ENCODE results near the gene RABGAP1L. TPM values are rescaled to one million over a fixed set of nuclear protein-coding genes. Genes with fewer than 3 reads are reported as not detected.

The RABGAP1L gene
- total and polyA plus RNA-seq, 2 of the 8 experiments (the other 6 are each of a cell fraction or from before 2014, with no cell fraction given), result 33.3 to 156 TPM

GRCh38 chr1:174445351-174445750 lies 286.0 kb downstream of the RABGAP1L start:
- Histone ChIP-seq H3K79me2 (ENCODE audit: control insufficient read depth in 1 of 2, insufficient read depth in 2 of 2, low read length in 2 of 2) (no peaks in the 10 kb centered on the region), H3K18ac (ENCODE audit: extremely low read depth, low read length) (no peak overlapping the region), H3K79me1 (ENCODE audit: low read depth, low read length) (no peaks in the 10 kb centered on the region), H4K20me1 (replicated peaks in 1 of 2; ENCODE audit: control insufficient read depth in 1 of 2, insufficient read depth in 2 of 2, low read length in 2 of 2) (no peaks in the 10 kb centered on the region), H4K5ac (ENCODE audit: insufficient read length, low read depth, low read length) (no peak overlapping the region), H2AK5ac (ENCODE audit: low read depth, low read length) (no peak overlapping the region), H2BK120ac (replicated peaks; ENCODE audit: low read depth, low read length) (no peak overlapping the region), H2BK5ac (ENCODE audit: low read depth, low read length) (no peak overlapping the region), H3K36me3 (ENCODE audit: control insufficient read depth in 2 of 4, insufficient read depth in 4 of 4, low read length in 3 of 4) (no peaks in the 10 kb centered on the region), H4K8ac (ENCODE audit: extremely low read depth, insufficient read depth, low read length) (no peak overlapping the region), H3K9ac (replicated peaks in 1 of 4; ENCODE audit: extremely low read depth in 1 of 4, low read depth in 3 of 4, low read length in 3 of 4) (no peak overlapping the region), H3K4me2 (ENCODE audit: insufficient read depth in 1 of 2, low read depth in 2 of 2, low read length in 2 of 2) (no peak overlapping the region), H4K91ac (replicated peaks; ENCODE audit: insufficient read length, low read length) (no peak overlapping the region), H3K23me2 (ENCODE audit: low read depth, low read length) (no peaks in the 10 kb centered on the region), H3K23ac (ENCODE audit: insufficient read length) (no peak overlapping the region), H3K27me3 (replicated peaks in 1 of 4; ENCODE audit: control insufficient read depth in 3 of 4, extremely low read depth in 1 of 4, insufficient read depth in 3 of 4, low read length in 3 of 4) (no peaks in the 10 kb centered on the region), H3K14ac (ENCODE audit: insufficient read length) (no peak overlapping the region), H2BK15ac (ENCODE audit: low read length) (no peak overlapping the region), H3K4me1 (replicated peaks in 1 of 4; ENCODE audit: control insufficient read depth in 3 of 4, insufficient read depth in 4 of 4, low read length in 3 of 4) (peaks cover 0 to 6% (median 3%) of the 10 kb centered on the region in 4 experiments; a peak in 1 of 7 replicates), H3K27ac (ENCODE audit: low read depth, low read length) (no peak overlapping the region), H3K4me3 (ENCODE audit: extremely low read depth in 1 of 4, insufficient read depth in 2 of 4, low read depth in 3 of 4, low read length in 4 of 4) (no peak overlapping the region), H2AFZ (ENCODE audit: low read length) (no peak overlapping the region), H2BK20ac (ENCODE audit: low read length) (no peak overlapping the region), H2BK12ac (ENCODE audit: low read depth, low read length) (no peak overlapping the region), H3K56ac (replicated peaks; ENCODE audit: insufficient read length, low read depth, low read length) (no peak overlapping the region), H3K4ac (replicated peaks; ENCODE audit: insufficient read length, low read depth, low read length) (no peak overlapping the region), H3K9me3 (ENCODE audit: insufficient read depth in 2 of 2, low read depth in 1 of 2, low read length in 1 of 2) (no peaks in the 10 kb centered on the region)
- TF ChIP-seq TBP (IDR thresholded peaks at IDR 0.05; ENCODE audit: low read depth, low read length), result no peak
- no peak for TF ChIP-seq MAX (IDR thresholded peaks at IDR 0.05)
- TF ChIP-seq SP1 (IDR thresholded peaks at IDR 0.05; ENCODE audit: low read depth, low read length), result no peak
- TF ChIP-seq KDM1A (IDR thresholded peaks at IDR 0.05; ENCODE audit: borderline replicate concordance, low read length), result no peak
- no peak for TF ChIP-seq EZH2 (IDR thresholded peaks at IDR 0.05; ENCODE audit: low read depth, low read length, severe bottlenecking)
- no peak for TF ChIP-seq YY1 (IDR thresholded peaks at IDR 0.05; ENCODE audit: low read depth, low read length)
- no peak for DNase-seq (ENCODE audit: low read depth in 1 of 2, low spot score in 2 of 2)
- ChIA-PET POLR2A (ENCODE audit: partially characterized antibody) (no interaction called here), CTCF (ENCODE audit: partially characterized antibody) (interaction anchor here (0.6 kb wide), 1 partner anchor 1695 kb away, joined by 3 read pairs; no protein-coding TSS in a partner anchor)
- FAIRE-seq, result no peak

All from H1 (cell line).